ENCODE results near the gene ADAMTS16. TPM values are rescaled to one million over a fixed set of nuclear protein-coding genes. Genes with fewer than 3 reads are reported as not detected.
"Not testable (repeated sequence)": the region's sequence is repeated elsewhere in the genome, so short reads cannot be mapped to it uniquely, and the experiment has no call there.

ADAMTS16 gene
- total RNA-seq, 1 experiment from 2014 or later, result 12.3 TPM

DNA sequence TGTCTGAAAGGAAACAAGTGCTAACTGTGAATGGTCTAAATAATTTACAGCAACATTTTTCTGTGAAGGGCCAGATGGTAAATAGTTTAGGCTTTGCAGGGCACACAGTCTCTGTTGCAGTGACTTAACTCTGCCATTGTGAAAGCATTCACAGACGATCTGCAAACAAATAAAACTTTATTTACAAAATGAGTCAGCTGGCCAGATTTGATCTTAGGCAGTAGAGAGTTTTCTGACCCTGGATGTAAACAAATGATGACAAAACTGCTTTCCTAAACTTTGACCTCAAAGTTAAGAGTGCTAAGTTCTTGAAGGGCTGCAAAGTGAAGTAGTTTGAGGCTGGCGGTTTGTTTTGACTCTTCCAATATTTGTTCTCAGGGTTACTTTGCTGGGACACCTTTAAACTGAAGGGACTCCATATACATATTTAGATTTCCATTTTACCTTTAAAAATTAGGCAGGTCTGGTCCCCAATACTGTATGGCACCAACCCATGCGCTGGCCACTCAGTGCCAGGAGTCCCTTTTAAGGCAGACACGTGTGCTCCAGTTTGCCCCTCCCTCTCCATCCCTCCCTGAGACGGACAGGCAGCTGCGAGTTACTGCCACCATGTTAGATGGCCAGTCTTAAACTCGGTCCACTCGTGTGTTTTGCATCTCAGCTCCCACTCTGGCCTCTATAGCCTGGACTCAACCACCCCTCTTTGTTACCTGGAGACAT lies 4.0 kb upstream of the ADAMTS16 start:
- Histone ChIP-seq H3K27me3 (ENCODE audit: control insufficient read depth, insufficient read depth, low read length) (peaks cover 12% of the 10 kb centered on the region), H3K4me3 (ENCODE audit: insufficient read depth, low read depth, low read length) (no peak overlapping the region), H3K36me3 (replicated peaks; ENCODE audit: control insufficient read depth, insufficient read depth, low read length) (no peaks in the 10 kb centered on the region)
- no peak for DNase-seq

DNA sequence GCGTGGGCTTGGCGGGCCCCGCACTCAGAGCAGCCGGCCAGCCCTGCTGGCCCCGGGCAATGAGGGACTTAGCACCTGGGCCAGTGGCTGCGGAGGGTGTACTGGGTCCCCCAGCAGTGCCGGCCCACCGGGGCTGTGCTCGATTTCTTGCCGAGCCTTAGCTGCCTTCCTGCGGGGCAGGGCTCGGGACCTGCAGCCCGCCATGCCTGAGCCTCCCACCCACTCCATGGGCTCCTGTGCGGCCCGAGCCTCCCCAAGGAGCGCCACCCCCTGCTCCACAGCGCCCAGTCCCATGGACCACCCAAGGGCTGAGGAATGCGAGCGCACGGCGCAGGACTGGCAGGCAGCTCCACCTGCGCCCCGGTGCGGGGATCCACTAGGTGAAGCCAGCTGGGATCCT lies 2.3 kb upstream of the ADAMTS16 start:
- peaks cover 14% of the 10 kb centered on the region for H3K27me3 ChIP-seq (ENCODE audit: control insufficient read depth, insufficient read depth, low read length)
- not testable (repeated sequence) for H3K36me3 ChIP-seq (replicated peaks; ENCODE audit: control insufficient read depth, insufficient read depth, low read length); DNase-seq; H3K4me3 ChIP-seq (ENCODE audit: insufficient read depth, low read depth, low read length)

DNA sequence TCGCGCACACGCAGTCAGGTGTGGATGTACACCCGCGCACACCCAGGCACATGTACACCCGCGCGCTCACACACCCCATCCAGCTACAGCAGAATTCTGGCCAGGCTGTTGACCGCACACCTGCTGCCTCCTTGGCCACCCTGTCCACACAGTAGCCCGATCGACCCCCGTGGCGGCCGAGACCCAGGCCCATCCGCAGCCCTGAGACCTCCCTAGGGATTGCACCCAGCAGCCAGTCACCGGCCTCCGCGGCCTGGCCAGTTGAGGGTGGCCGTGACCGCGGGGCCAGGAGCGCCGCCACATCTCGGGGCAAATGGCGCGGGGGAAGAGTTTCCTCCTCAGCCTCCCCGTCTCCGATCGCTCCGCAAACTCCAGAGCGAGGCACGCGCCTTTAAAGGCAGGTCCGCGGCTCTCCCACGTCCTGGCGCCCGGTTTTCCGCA lies 774 bp upstream of the ADAMTS16 start:
- Histone ChIP-seq H3K27me3 (ENCODE audit: control insufficient read depth, insufficient read depth, low read length) (peaks cover 14% of the 10 kb centered on the region), H3K36me3 (replicated peaks; ENCODE audit: control insufficient read depth, insufficient read depth, low read length) (0 out of 2 replicates have a peak, but pooled peaks cover 2% of the 10 kb centered on the region), H3K4me3 (ENCODE audit: insufficient read depth, low read depth, low read length) (peak overlapping the region; percentile 81)
- DNase-seq, result no peak

GRCh38 chr5:5140479-5141338 lies 579 bp downstream of the ADAMTS16 start:
- Histone ChIP-seq H3K4me3 (ENCODE audit: insufficient read depth, low read depth, low read length) (peak overlapping the region; percentile 81), H3K36me3 (replicated peaks; ENCODE audit: control insufficient read depth, insufficient read depth, low read length) (0 out of 2 replicates have a peak, but pooled peaks cover 2% of the 10 kb centered on the region), H3K27me3 (ENCODE audit: control insufficient read depth, insufficient read depth, low read length) (peaks cover 14% of the 10 kb centered on the region)
- DNase-seq, result peak; percentile 71

DNA sequence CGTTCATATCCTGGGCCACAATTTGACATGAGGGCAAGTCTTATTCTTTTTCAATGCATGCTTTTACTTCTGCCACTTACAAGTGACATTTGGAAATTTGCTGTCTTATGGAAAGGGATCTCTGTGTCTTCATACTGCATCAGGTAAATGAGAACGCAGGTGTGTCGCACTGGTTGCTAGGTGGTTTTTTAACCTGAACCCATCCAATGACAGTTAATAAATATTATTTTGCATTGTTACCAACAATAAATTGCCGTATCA lies 1.1 kb downstream of the ADAMTS16 start:
- Histone ChIP-seq H3K36me3 (replicated peaks; ENCODE audit: control insufficient read depth, insufficient read depth, low read length) (0 out of 2 replicates have a peak, but pooled peaks cover 2% of the 10 kb centered on the region), H3K4me3 (ENCODE audit: insufficient read depth, low read depth, low read length) (peak overlapping the region; percentile 81; the same call in 1 of the 2 replicates), H3K27me3 (ENCODE audit: control insufficient read depth, insufficient read depth, low read length) (peaks cover 14% of the 10 kb centered on the region)
- DNase-seq, result no peak

DNA sequence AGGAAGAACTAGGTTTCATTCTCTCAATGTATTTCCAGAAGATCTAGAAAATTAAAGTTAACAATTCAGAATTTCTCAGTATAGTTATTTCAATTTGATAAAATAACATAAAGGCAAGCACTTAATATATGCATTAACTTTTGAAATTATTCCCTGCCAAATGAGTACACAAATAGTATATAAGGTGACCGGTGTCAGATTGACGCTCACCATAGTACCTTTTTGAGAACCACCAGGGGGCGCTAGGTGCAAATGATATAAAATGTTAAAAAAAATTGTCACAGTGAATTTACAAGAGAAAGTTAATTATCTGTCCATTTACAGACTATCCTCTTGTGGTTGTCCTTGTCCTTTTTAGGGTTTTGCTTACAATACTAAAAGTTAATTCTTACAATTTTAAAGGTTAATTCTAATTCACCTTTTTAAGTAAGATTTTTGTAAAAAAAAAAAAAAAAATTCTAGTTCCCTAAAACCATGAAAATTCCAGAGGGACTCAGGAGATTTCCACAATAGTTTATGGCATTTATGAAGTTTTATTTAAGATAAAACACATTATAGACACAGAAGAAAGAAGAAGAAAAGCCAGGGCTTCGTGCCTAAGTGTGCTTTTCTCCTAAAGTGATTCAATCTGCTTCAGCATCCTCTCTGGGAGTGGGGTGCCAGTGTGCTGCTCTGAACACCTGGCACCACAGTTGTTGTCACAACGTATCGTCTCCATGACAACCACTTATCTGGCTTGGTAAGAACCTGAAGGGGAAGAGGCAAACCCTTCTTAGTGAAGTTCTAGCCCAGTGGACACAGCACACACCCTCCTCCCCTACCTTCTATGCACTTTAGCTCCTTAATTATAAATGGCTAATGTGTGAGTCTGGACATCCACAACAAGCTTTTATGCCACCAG lies 1.7 kb downstream of the ADAMTS16 start:
- DNase-seq, result no peak
- peaks cover 2% of the 10 kb centered on the region; the same call in 1 of the 2 replicates for H3K36me3 ChIP-seq (replicated peaks; ENCODE audit: control insufficient read depth, insufficient read depth, low read length)
- H3K4me3 ChIP-seq (ENCODE audit: insufficient read depth, low read depth, low read length), result no peak overlapping the region; the same call in 1 of the 2 replicates
- H3K27me3 ChIP-seq (ENCODE audit: control insufficient read depth, insufficient read depth, low read length), result peaks cover 14% of the 10 kb centered on the region

DNA sequence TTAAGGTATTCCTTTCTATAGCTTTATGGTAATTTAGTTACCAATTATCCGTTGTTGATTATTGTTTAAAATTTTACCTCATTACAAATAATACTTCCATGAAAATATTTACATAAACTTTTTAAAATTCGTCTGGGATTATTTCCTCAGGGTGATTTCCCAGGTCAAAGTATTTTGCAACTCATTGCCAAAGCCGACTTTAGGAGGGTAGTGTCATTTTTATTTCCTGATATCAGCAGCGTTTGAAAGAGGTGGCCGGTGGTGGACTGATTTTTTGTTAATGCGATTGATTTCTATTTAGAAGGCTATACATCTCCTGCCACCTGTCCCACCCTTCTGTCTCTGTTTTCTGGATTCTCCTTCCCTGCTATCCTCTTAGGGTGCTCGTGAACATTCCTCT lies 4.3 kb downstream of the ADAMTS16 start:
- Histone ChIP-seq H3K27me3 (ENCODE audit: control insufficient read depth, insufficient read depth, low read length) (peaks cover 9% of the 10 kb centered on the region), H3K4me3 (ENCODE audit: insufficient read depth, low read depth, low read length) (no peak overlapping the region), H3K36me3 (replicated peaks; ENCODE audit: control insufficient read depth, insufficient read depth, low read length) (peaks cover 3% of the 10 kb centered on the region; the same call in 1 of the 2 replicates)
- no peak for DNase-seq

DNA sequence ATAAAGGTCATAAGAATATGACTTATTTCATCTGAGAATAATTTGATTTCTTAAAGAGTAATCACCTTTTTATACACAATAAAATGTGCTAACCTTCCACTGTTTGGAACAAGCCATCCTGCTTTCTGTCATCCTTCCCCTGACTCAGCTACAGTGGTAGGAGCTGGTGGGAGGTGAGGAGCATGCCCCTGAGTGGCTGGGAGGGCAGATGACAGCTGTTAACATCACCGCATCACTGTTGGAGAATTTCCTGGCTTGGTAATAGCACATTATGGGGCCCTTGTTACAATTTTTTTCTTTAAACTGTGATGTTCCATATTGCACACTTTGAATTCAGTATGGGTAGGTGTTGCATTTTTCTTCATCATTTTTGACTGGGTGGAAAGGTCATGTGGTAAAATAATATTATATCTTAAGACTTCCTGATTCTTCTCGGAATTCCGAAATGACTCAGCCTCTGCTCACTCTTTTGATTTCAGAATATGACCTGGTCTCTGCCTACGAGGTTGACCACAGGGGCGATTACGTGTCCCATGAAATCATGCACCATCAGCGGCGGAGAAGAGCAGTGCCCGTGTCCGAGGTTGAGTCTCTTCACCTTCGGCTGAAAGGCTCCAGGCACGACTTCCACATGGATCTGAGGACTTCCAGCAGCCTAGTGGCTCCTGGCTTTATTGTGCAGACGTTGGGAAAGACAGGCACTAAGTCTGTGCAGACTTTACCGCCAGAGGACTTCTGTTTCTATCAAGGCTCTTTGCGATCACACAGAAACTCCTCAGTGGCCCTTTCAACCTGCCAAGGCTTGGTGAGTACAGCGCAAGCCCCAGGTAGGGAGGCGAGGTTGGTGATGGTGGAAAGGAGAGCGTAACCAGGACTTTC lies 5.8 kb downstream of the ADAMTS16 start:
- 0 out of 2 replicates have a peak, but pooled peaks cover 2% of the 10 kb centered on the region for H3K27me3 ChIP-seq (ENCODE audit: control insufficient read depth, insufficient read depth, low read length)
- no peak for DNase-seq
- no peak overlapping the region for H3K4me3 ChIP-seq (ENCODE audit: insufficient read depth, low read depth, low read length)

DNA sequence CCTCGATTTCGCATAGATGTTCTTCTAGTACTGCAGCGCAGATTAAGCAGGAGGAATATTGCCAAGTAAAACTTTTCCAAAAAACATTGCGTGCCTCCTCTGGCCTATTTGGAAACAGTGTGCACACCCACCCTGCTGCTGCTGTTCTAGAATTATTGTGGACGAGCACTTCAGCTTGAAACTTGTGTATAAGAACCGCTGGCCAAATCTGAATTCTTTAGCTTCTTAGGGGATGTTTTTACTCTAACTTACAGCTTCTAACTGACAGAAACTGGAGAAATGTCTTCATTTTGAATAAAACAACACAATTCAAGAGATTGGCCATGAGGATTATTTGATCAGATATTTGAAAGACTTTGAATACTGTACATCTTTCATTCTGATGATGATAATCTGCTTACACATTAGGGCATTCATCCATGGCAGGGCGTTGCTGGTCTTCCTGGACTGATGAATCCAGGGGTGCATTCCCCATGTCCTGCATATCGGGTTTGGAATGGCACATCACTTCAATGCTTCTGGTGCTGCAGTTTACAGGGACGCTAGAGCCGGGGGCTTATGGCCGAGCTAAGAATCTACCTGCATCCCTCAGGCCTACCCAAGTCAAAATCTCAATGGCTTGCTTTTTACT lies 6.5 kb downstream of the ADAMTS16 start:
- H3K36me3 ChIP-seq (replicated peaks; ENCODE audit: control insufficient read depth, insufficient read depth, low read length), result peaks cover 3% of the 10 kb centered on the region
- H3K4me3 ChIP-seq (ENCODE audit: insufficient read depth, low read depth, low read length), result no peak overlapping the region
- H3K27me3 ChIP-seq (ENCODE audit: control insufficient read depth, insufficient read depth, low read length), result no peaks in the 10 kb centered on the region
- no peak for DNase-seq

More for the DNA sequence above, 5.8 kb downstream of the ADAMTS16 start:
- peaks cover 3% of the 10 kb centered on the region for H3K36me3 ChIP-seq (replicated peaks; ENCODE audit: control insufficient read depth, insufficient read depth, low read length)

DNA sequence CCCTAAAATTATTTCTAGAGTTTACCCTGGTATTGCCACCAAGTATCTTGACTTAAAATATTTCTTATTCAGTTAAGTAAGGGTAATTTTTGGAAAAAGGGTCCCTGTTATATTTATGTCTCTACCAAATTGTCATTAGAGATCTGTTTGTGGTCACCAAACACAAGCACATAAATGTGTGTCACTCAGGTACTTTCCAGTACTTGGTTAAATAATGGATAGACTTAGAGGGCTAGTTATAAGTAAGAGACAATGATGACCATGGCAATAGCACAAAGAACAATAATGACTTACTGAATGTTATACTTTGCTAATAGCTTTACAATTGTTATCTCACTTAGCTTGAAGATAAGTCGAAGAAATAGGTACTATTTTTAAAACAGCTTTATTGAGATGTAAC lies 9.0 kb downstream of the ADAMTS16 start:
- H3K4me3 ChIP-seq (ENCODE audit: insufficient read depth, low read depth, low read length), result no peak overlapping the region
- no peak for DNase-seq
- peaks cover 1% of the 10 kb centered on the region for H3K36me3 ChIP-seq (replicated peaks; ENCODE audit: control insufficient read depth, insufficient read depth, low read length)
- no peaks in the 10 kb centered on the region for H3K27me3 ChIP-seq (ENCODE audit: control insufficient read depth, insufficient read depth, low read length)

DNA sequence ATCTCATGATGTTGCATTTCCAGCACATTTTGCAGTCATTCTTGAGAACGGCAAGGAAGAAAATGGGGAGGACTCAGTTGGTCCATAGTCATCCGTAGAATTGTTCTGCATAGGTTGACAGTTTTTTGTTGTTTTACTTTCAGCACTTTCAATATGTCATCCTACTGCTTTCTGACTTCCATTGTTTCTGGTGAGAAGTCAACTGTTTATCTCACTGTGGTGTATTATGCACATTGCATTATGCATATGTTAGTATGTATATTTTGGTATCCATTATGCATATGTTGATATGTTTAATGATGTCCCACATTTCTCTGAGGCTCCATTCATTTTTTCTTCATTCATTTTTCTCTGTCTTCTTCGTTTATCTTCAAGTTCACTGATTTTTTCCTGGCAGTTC lies 10.5 kb downstream of the ADAMTS16 start:
- no peak for DNase-seq
- no peaks in the 10 kb centered on the region for H3K27me3 ChIP-seq (ENCODE audit: control insufficient read depth, insufficient read depth, low read length)
- peaks cover 1% of the 10 kb centered on the region for H3K36me3 ChIP-seq (replicated peaks; ENCODE audit: control insufficient read depth, insufficient read depth, low read length)
- no peak overlapping the region for H3K4me3 ChIP-seq (ENCODE audit: insufficient read depth, low read depth, low read length)

- no peak for DNase-seq
- Histone ChIP-seq H3K36me3 (replicated peaks; ENCODE audit: control insufficient read depth, insufficient read depth, low read length) (no peaks in the 10 kb centered on the region; the same call in 1 of the 2 replicates), H3K4me3 (ENCODE audit: insufficient read depth, low read depth, low read length) (no peak overlapping the region), H3K27me3 (ENCODE audit: control insufficient read depth, insufficient read depth, low read length) (no peaks in the 10 kb centered on the region)
These were observed 14.6 kb downstream of the ADAMTS16 start for GRCh38 chr5:5154733-5155132.

GRCh38 chr5:5155617-5156016 lies 15.5 kb downstream of the ADAMTS16 start:
- no peak for DNase-seq

More at GRCh38 chr5:5155617-5156016, 15.5 kb downstream of the ADAMTS16 start:
- no peaks in the 10 kb centered on the region for H3K36me3 ChIP-seq (replicated peaks; ENCODE audit: control insufficient read depth, insufficient read depth, low read length)
- H3K27me3 ChIP-seq (ENCODE audit: control insufficient read depth, insufficient read depth, low read length), result no peaks in the 10 kb centered on the region
- H3K4me3 ChIP-seq (ENCODE audit: insufficient read depth, low read depth, low read length), result no peak overlapping the region
